Activated naive CD4-positive, alpha-beta T cell treated with anti-CD3 and anti-CD28 coated beads for 36 hours (primary cell): Measurements from ENCODE around the gene MRTFA. TPM values are rescaled to one million over a fixed set of nuclear protein-coding genes. Genes with fewer than 3 reads are reported as not detected.
"Not testable (repeated sequence)": the region's sequence is repeated elsewhere in the genome, so short reads cannot be mapped to it uniquely, and the experiment has no call there.

Experiments
- CTCF ChIA-PET: fragments of 350-600 bp; sonication (Branson Sonifier 250); formaldehyde crosslinking; loops from one replicate; lab custom pipeline; 2021; ENCODE audit warnings: antibody characterized with exemption; lab: Charles Lee
- DNase-seq: peaks from one replicate; pipeline ENCODE4 v3.0.0-alpha.2; 2020
- H3K27ac Mint-ChIP-seq: one replicate; pipeline ENCODE4 v1.8.0; 2021; ENCODE audit warnings: mild to moderate bottlenecking, mixed read lengths
- H3K27me3 Mint-ChIP-seq: one replicate; pipeline ENCODE4 v1.8.0; 2021; ENCODE audit warnings: low read depth, mixed read lengths
- H3K36me3 Mint-ChIP-seq: one replicate; pipeline ENCODE4 v1.8.0; 2021; ENCODE audit warnings: low read depth, mixed read lengths
- H3K4me1 Mint-ChIP-seq: one replicate; pipeline ENCODE4 v1.8.0; 2021; ENCODE audit warnings: low read depth, mixed read lengths
- H3K4me3 Mint-ChIP-seq: one replicate; pipeline ENCODE4 v1.8.0; 2021; ENCODE audit warnings: mild to moderate bottlenecking, moderate library complexity, mixed read lengths
- H3K9me3 Mint-ChIP-seq: one replicate; pipeline ENCODE4 v1.8.0; 2021; ENCODE audit warnings: mixed read lengths
- intact Hi-C: fragments of 100-400 bp; cut with micrococcal nuclease; formaldehyde crosslinking; loops from one replicate; pipeline ENCODE4 v1.15.1; 2023
- total RNA-seq, 2 experiments: library from RNA; stranded (reverse); gene quantifications; one replicate each; pipeline ENCODE4 v1.2.3, GENCODE V29; 2021

The MRTFA gene
- total RNA-seq, 2 experiments from 2014 or later = 47.2 to 48.9 TPM

DNA sequence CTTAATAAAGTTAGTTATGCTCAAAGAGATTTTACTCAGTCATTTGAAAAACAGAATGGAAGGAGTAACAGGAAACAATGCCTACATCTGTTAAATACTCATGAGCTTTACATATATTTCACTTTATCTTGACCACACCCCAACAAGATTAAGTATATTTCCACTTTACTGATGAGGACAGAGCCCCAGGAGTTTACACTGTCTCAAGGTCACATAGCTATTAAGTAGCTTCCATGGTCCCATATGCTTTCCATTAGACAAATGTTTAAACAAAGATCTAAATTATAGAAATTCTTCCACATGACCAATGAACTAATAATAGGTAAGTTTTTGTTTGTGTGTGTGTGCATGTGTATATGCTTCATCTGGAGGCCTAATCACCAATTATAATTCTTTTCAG lies 30.2 kb downstream of the MRTFA start:
- H3K27ac Mint-ChIP-seq = no peak overlapping the region
- H3K36me3 Mint-ChIP-seq = no peaks in the 10 kb centered on the region
- intact Hi-C loops = no loop called here
- CTCF ChIA-PET = interaction anchor here (0.7 to 1.4 kb wide), 2 partner anchors 40 to 77 kb away, joined by 4 to 7 read pairs; no protein-coding TSS in a partner anchor
- no peak overlapping the region for H3K4me3 Mint-ChIP-seq
- no peaks in the 10 kb centered on the region for H3K27me3 Mint-ChIP-seq
- peaks cover 61% of the 10 kb centered on the region for H3K4me1 Mint-ChIP-seq
- no peaks in the 10 kb centered on the region for H3K9me3 Mint-ChIP-seq
- no peak for DNase-seq

DNA sequence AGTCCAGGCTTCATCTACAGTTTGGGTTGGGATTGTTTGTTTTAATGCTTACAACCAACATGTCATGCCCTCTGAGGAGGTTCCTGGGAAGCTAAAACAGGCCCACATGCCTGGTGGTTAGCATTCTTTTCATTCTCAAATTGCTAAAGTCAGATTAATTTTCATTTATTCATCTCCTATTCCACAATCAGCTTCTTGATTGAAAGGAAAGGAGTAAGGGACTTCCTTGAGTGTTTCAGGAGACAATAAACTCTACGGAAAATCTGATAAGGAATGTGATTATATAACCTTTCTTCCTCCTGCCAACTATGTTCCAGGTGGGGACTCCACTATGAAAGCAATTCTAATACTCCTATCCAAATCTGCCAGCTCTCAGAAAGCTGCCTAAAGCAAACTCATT lies 30.8 kb downstream of the MRTFA start:
- Mint-ChIP-seq H3K4me1 (peaks cover 59% of the 10 kb centered on the region), H3K4me3 (no peak overlapping the region), H3K36me3 (no peaks in the 10 kb centered on the region), H3K27ac (no peak overlapping the region), H3K9me3 (no peaks in the 10 kb centered on the region), H3K27me3 (no peaks in the 10 kb centered on the region)
- CTCF ChIA-PET = interaction anchor here (0.7 kb wide), 1 partner anchor 78 kb away, joined by 4 read pairs; no protein-coding TSS in a partner anchor
- no peak for DNase-seq
- intact Hi-C loops = no loop called here

DNA sequence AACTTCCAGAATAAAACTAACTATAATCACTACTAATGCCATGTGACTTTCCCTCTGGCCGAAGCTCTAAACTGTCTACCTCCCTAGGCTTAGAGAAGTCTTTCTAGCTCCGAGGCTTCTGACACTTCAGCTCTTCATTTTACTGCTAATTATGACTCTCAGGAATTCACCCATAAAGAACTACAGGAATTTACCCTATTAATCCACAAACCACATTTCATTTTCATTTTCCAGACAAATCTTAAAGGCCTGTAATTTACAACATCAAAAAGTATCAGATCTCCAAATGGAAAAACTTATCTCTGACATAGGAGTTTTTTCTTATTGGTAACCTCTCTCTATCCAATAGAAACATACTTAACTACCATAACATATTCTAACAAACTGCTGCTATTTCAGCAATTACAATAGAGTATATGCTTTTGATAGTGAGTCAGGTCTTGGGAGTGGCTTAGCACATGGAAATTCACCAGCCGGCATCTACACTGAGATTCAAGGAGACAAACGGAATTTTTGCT lies 33.4 kb downstream of the MRTFA start:
- no peak overlapping the region for H3K4me3 Mint-ChIP-seq
- no peaks in the 10 kb centered on the region for H3K27me3 Mint-ChIP-seq
- H3K4me1 Mint-ChIP-seq = peaks cover 55% of the 10 kb centered on the region
- intact Hi-C loops = no loop called here
- CTCF ChIA-PET = no interaction called here
- no peaks in the 10 kb centered on the region for H3K9me3 Mint-ChIP-seq
- H3K27ac Mint-ChIP-seq = no peak overlapping the region
- no peaks in the 10 kb centered on the region for H3K36me3 Mint-ChIP-seq
- DNase-seq = no peak

DNA sequence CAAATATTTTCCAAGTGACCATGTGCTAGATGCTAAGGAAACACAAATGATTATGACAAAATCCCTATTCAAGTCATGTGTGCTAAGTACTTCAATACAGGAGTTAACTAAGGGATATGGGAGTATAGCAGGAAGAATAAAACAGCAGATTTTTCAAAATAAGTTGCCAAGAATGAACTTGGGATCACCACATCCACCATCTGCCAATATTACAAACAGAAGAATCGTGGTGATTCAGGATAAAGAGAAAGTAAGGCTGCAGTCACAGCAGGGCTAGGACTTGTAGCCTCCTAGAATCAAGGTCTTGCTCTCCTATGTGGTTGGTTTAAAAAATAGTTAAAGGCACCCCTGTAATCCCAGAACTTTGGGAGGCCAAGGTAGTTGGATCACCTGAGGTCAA lies 34.3 kb downstream of the MRTFA start:
- H3K27ac Mint-ChIP-seq = no peak overlapping the region
- CTCF ChIA-PET = no interaction called here
- H3K9me3 Mint-ChIP-seq = no peaks in the 10 kb centered on the region
- DNase-seq = no peak
- H3K4me1 Mint-ChIP-seq = peaks cover 56% of the 10 kb centered on the region
- no peak overlapping the region for H3K4me3 Mint-ChIP-seq
- H3K27me3 Mint-ChIP-seq = no peaks in the 10 kb centered on the region
- no peaks in the 10 kb centered on the region for H3K36me3 Mint-ChIP-seq
- intact Hi-C loops = no loop called here

DNA sequence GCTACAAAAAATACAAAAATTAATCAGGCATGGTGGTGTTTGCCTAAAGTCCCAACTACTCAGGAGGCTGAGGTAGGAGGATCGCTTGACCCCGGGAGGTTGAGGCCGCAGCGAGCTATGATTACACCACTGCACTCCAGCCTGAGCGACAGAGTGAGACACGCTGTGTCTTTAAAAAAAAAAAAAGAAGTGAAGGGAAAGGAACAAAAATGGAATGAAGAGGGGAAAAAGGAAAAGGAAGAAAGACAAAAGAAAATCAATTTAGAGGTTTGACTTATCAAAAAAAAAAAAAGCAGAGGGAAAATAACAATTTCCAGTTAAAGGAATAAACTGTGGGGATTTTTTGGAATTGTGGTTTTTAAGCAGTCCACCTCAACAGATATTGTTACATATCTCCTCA lies 36.8 kb downstream of the MRTFA start:
- no peak for DNase-seq
- intact Hi-C loops = no loop called here
- no peak overlapping the region for H3K4me3 Mint-ChIP-seq
- no peaks in the 10 kb centered on the region for H3K36me3 Mint-ChIP-seq
- H3K27ac Mint-ChIP-seq = no peak overlapping the region
- no peaks in the 10 kb centered on the region for H3K9me3 Mint-ChIP-seq
- CTCF ChIA-PET = no interaction called here
- peaks cover 41% of the 10 kb centered on the region for H3K4me1 Mint-ChIP-seq
- H3K27me3 Mint-ChIP-seq = no peaks in the 10 kb centered on the region

DNA sequence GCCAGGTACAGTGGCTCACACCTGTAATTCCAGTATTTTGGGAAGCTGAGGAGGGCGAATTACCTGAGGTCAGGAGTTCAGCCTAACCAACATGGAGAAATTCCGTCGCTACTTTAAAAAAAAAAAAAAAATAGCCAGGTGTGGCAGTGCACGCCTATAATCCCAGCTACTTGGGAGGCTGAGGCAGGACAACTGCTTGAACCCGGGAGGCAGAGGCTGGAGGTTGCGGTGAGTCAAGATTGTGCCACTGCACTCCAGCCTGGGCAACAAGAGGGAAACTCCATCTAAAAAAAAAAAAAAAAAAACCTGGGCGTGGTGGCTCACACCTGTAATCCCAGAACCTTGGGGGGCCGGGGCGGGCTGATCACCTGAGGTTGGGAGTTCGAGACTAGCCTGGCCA lies 37.8 kb downstream of the MRTFA start:
- H3K4me1 Mint-ChIP-seq = peaks cover 48% of the 10 kb centered on the region
- H3K36me3 Mint-ChIP-seq, CTCF ChIA-PET, H3K27me3 Mint-ChIP-seq, H3K9me3 Mint-ChIP-seq, intact Hi-C loops, DNase-seq, H3K27ac Mint-ChIP-seq, H3K4me3 Mint-ChIP-seq: not testable (repeated sequence)

DNA sequence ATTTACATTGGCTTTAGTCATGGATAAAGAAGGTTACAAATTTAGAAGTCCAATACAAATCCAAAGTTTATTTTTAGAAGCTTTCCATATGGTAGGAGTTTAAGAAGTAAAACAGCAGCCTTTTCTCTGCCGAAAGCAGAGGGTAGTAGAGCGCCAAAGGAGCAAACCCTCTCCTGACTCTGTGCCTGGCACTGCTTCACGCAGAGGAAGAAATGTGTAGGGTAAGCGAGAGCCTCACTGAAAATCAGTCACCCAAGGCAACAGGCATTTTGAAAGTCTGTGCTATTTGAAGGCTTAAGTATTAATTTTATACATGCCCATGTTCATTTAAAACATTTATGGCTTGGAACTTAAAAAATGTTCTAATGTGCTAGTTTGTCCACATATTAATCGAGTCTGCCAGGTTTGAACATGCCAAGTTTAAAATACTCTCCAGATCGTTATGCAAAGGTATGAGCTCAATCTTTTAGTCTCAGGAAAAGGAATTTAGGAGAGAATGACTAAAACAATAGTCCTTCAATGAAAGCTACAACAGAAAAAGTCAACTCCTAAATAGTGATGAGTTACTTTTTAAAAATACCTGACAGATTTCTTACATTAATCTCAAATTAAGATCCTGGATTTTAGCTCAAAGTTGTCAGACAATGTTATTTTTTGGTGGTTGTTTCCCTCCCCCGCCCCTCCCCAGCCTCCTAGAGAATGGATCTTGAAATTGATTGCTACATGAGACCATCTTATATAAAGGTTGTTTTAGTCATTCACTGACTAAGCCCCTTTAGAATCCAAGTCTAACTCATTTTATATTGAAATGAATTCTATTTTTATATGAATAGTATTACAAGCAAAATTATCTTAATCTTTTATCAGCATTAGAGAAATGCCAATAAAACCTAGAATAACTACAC lies 38.7 kb downstream of the MRTFA start:
- no peaks in the 10 kb centered on the region for H3K36me3 Mint-ChIP-seq
- H3K4me3 Mint-ChIP-seq = no peak overlapping the region
- peaks cover 50% of the 10 kb centered on the region for H3K4me1 Mint-ChIP-seq
- intact Hi-C loops = no loop called here
- no peak for DNase-seq
- H3K27ac Mint-ChIP-seq = no peak overlapping the region
- CTCF ChIA-PET = interaction anchor here (1.5 kb wide), 1 partner anchor 12 kb away, joined by 3 read pairs; no protein-coding TSS in a partner anchor
- H3K27me3 Mint-ChIP-seq = no peaks in the 10 kb centered on the region
- H3K9me3 Mint-ChIP-seq = no peaks in the 10 kb centered on the region

DNA sequence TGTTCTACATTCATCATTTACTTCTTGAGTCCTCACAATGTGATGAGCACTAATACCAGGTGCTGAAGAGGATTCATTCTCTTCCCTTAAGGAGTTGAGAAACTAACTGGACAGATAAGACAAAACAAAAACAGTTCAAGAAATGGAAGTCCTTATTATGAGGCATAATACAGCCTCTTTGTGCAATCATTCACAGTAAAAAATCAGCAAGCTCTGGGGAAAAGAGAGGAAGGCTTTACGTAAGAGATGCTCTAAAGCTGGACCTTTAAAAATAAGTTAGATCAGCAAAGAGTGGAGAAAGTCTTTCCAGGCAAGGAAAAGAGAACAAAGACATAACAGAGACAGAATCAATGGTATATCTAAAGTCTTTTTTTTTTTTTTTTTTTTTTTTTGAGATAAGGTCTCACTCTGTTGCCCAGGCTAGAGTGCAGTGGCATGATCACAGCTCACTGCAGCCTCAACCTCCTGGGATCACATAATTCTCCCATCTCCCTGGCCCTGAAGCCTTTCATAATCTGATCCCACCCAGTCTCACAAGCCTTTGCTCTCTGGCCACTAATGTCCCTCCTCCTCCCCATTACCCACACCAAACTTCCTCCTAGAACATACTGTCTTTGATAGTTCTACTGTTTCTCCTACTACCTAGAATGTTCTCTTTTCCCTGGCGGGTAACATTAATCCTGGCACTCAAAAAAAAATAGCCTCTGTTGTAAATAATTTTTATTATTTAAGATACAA lies 40.9 kb downstream of the MRTFA start:
- intact Hi-C loops = no loop called here
- CTCF ChIA-PET = no interaction called here
- Mint-ChIP-seq H3K36me3 (peaks cover 2% of the 10 kb centered on the region), H3K9me3 (no peaks in the 10 kb centered on the region), H3K27me3 (no peaks in the 10 kb centered on the region), H3K27ac (no peak overlapping the region), H3K4me3 (no peak overlapping the region), H3K4me1 (peaks cover 50% of the 10 kb centered on the region)
- no peak for DNase-seq

DNA sequence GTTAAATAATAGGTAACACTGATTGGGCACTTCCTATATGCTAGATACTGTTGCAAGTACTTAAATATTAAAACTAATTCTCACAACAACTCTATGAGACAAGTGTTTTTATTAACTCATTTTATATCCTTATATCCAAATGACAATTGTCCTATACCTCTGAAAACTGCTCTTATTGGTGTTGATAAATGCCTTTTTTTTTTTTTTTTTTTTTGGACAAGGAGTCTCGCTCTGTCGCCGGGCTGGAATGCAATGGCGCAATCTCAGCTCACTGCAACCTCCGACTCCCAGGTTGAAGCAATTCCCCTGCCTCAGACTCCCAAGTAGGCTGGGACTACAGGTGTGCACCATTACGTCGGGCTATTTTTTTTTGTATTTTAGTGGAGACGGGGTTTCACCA lies 41.6 kb downstream of the MRTFA start:
- Mint-ChIP-seq H3K27ac (no peak overlapping the region), H3K4me1 (peaks cover 48% of the 10 kb centered on the region), H3K4me3 (no peak overlapping the region), H3K36me3 (peaks cover 2% of the 10 kb centered on the region), H3K9me3 (no peaks in the 10 kb centered on the region), H3K27me3 (no peaks in the 10 kb centered on the region)
- CTCF ChIA-PET = no interaction called here
- intact Hi-C loops = no loop called here
- no peak for DNase-seq

DNA sequence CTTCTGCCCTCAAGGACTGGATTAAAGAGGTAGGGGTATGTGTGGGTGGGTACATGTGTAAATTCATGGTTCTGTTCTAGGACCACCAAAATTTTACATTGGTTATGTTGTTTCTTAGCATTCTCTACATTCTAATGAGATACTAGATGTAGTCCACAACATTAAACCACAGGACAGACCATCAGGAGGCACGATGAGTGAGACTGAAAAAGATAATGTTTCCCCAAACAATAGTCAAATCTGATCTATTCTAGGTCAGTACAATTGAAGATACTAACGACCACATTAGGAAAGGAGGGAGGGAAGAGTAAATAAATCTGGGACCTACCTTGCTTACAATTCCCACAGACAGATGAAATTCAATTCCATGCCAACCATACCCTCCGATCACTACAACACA lies 42.2 kb downstream of the MRTFA start:
- CTCF ChIA-PET = interaction anchor here (0.6 kb wide), 1 partner anchor 15 kb away, joined by 3 read pairs; no protein-coding TSS in a partner anchor
- Mint-ChIP-seq H3K27me3 (no peaks in the 10 kb centered on the region), H3K27ac (no peak overlapping the region), H3K36me3 (peaks cover 2% of the 10 kb centered on the region), H3K9me3 (no peaks in the 10 kb centered on the region), H3K4me1 (peaks cover 48% of the 10 kb centered on the region), H3K4me3 (no peak overlapping the region)
- intact Hi-C loops = no loop called here
- DNase-seq = no peak

DNA sequence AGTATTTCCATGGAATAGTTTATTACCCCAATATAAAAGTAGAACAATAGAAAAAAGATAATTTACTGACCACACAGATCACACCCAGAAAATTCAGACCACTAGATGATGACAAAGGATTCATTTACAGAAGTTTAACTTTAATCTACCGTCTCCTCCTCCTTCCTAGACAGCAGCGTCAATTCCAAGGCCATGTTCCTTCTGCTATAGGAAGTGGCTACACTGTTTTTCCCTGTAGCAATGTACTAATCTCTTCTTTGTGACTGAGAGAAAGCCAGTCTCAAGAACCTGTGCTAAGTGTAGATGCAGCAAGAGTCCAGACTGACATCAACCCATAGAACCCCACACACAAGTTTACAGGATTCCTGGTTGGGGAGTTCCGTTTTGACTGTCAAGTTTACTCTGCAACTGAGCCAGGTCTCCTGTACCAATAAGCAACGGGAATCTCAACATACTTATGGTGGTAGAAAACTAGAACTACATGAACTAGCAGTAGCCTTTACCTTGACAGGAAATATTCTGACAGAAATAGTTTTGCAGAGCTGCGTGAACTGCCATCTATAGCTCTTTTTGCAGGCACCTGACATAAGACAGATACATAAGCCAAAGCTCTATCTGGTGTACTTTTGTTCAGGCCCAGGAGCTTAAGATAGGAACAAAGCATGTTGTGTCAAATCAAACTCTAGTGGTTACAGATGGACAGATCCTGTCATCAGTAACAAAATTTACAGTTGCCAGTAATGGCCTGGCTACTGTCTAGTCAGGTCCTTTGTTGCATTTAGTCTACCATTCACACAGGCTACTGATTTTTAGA lies 42.9 kb downstream of the MRTFA start:
- H3K27me3 Mint-ChIP-seq = no peaks in the 10 kb centered on the region
- DNase-seq = no peak
- H3K4me3 Mint-ChIP-seq = no peak overlapping the region
- intact Hi-C loops = loop anchor here (2.0 kb wide), 1 partner anchor 15 kb away; no protein-coding TSS in a partner anchor
- no peaks in the 10 kb centered on the region for H3K9me3 Mint-ChIP-seq
- H3K4me1 Mint-ChIP-seq = peaks cover 48% of the 10 kb centered on the region
- CTCF ChIA-PET = interaction anchor here (0.6 to 0.7 kb wide), 2 partner anchors 16 to 70 kb away, joined by 3 read pairs; no protein-coding TSS in a partner anchor
- H3K27ac Mint-ChIP-seq = peak overlapping the region; percentile 72
- peaks cover 2% of the 10 kb centered on the region for H3K36me3 Mint-ChIP-seq
